Prostate gland (tissue), 2 donors: ENCODE measurements around the gene BATF. TPM values are rescaled to one million over a fixed set of nuclear protein-coding genes. Genes with fewer than 3 reads are reported as not detected.

Experiments used
- DNase-seq: peaks from one replicate; pipeline ENCODE4 v3.0.0-alpha.2; 2019; ENCODE audit warnings: low spot score
- H3K27ac ChIP-seq, 2 donors: fragments of 200-600 bp; sonication (generic); 2 replicates each; pipeline ENCODE4 v1.5.1; 2017 to 2019
- H3K27me3 ChIP-seq: fragments of 200-600 bp; sonication (generic); replicated peaks from 2 replicates; pipeline ENCODE4 v1.5.1; 2019; ENCODE audit not compliant: insufficient read depth
- H3K36me3 ChIP-seq, 2 donors: fragments of 200-600 bp; sonication (generic); 1 replicate in 1 of 2; 2 replicates in 1 of 2; pipeline versions ENCODE4 v1.5.1 to v1.8.1; 2017 to 2019
- H3K4me1 ChIP-seq: fragments of 200-600 bp; sonication (generic); replicated peaks from 2 replicates; pipeline ENCODE4 v1.5.1; 2019
- H3K4me3 ChIP-seq, 2 donors: fragments of 200-600 bp; sonication (generic); 2 replicates each; pipeline ENCODE4 v1.5.1; 2017 to 2019
- H3K9me3 ChIP-seq: fragments of 200-600 bp; sonication (generic); 2 replicates; pipeline ENCODE4 v1.5.1; 2017
- POLR2A ChIP-seq: fragments of 450-650 bp; IDR thresholded peaks from one replicate; pipeline ENCODE4 v1.6.1; 2016; ENCODE audit warnings: antibody characterized with exemption, mild to moderate bottlenecking
- POLR2AphosphoS5 ChIP-seq: sonication (generic); formaldehyde crosslinking; IDR thresholded peaks from one replicate; pipeline ENCODE4 v1.6.1; 2017; ENCODE audit warnings: antibody characterized with exemption
- WGBS: methylation state at CpG from one replicate; pipeline ENCODE4 v1.1.5; 2018; 5-methylcytosine and 5-hydroxymethylcytosine counted together
- intact Hi-C: fragments of 100-400 bp; cut with DNase I; formaldehyde crosslinking; loops from one replicate; pipeline ENCODE4 v1.14.2; 2022
- total RNA-seq, 2 donors: library from RNA; depleted of rRNA; stranded (reverse); fragments of >200 nt; gene quantifications; one replicate each; pipeline ENCODE4 v1.1.0, GENCODE V29; 2016
- TF ChIP-seq, protein P1 (sequence below), 4 experiments: fragments of 200-600 bp in 2 of 4; fragments of 450-650 bp in 2 of 4; sonication (generic) in 2 of 4; IDR thresholded peaks; 1 replicate in 3 of 4; 2 replicates in 1 of 4; pipeline ENCODE4 v1.5.1; 2016 to 2019; ENCODE audit warnings: antibody characterized with exemption in 4 of 4, mild to moderate bottlenecking in 2 of 4, moderate library complexity in 2 of 4

BATF gene
- total RNA-seq, 2 donors from 2014 or later, result 3.1 to 11.8 TPM

DNA sequence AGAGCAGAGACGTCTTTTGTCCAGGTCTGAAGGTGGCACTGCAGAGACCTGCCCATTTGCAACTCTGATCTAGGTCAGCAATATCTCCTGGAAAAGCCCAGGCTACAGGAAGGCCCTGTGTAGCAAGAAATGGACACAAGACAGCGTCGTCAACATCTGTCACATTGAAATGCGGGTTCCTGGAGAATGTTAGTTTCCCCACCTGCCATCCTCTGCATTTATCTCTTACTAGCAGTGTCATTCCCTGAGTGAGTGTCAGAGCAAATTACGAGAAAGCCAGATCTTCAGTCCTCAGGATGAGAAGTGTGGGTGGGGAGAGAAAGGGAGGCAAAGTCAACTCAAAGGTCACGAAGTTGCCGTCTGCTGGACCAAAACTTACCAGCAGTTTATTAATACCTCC lies 28.8 kb downstream of the BATF start:
- Histone ChIP-seq H3K27ac (no peak overlapping the region), H3K36me3 (no peaks in the 10 kb centered on the region), H3K27me3 (no peaks in the 10 kb centered on the region), H3K9me3 (no peaks in the 10 kb centered on the region), H3K4me1 (no peaks in the 10 kb centered on the region), H3K4me3 (no peak overlapping the region)
- TF ChIP-seq, protein P1, sequence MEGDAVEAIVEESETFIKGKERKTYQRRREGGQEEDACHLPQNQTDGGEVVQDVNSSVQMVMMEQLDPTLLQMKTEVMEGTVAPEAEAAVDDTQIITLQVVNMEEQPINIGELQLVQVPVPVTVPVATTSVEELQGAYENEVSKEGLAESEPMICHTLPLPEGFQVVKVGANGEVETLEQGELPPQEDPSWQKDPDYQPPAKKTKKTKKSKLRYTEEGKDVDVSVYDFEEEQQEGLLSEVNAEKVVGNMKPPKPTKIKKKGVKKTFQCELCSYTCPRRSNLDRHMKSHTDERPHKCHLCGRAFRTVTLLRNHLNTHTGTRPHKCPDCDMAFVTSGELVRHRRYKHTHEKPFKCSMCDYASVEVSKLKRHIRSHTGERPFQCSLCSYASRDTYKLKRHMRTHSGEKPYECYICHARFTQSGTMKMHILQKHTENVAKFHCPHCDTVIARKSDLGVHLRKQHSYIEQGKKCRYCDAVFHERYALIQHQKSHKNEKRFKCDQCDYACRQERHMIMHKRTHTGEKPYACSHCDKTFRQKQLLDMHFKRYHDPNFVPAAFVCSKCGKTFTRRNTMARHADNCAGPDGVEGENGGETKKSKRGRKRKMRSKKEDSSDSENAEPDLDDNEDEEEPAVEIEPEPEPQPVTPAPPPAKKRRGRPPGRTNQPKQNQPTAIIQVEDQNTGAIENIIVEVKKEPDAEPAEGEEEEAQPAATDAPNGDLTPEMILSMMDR (IDR thresholded peaks at IDR 0.05), result no peak
- no peak for TF ChIP-seq POLR2A
- TF ChIP-seq POLR2AphosphoS5, result no peak
- DNase-seq, result no peak
- intact Hi-C loops, result no loop called here
- WGBS, result 92% methylated on average over 7 of the region's 7 CpGs

DNA sequence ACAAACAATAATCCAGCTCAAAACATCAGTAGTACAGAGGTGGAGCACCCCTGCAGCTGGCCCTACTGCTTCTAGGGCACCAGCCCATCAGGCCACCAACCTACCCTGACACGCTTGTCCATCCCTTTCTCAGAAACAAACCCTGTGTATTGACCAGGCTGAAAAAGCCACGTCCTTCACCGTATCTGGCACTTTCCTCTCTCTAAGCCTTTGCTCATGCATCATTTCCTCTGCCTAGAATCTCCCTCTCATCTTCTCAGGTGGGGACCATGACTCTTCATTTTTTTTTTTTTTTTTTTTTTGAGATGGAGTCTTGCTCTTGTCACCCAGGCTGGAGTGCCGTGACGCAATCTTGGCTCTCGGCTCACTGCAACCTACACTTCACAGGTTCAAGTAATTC lies 30.9 kb downstream of the BATF start:
- H3K27me3 ChIP-seq, result no peaks in the 10 kb centered on the region
- H3K9me3 ChIP-seq, result no peaks in the 10 kb centered on the region
- 96% methylated on average over 6 of the region's 6 CpGs for WGBS
- TF ChIP-seq POLR2AphosphoS5 (no peak), POLR2A (no peak)
- TF ChIP-seq, protein P1 (IDR thresholded peaks at IDR 0.05), result no peak
- intact Hi-C loops, result no loop called here
- no peaks in the 10 kb centered on the region for H3K36me3 ChIP-seq
- H3K4me1 ChIP-seq, result no peaks in the 10 kb centered on the region
- no peak overlapping the region for H3K4me3 ChIP-seq
- DNase-seq, result no peak
- H3K27ac ChIP-seq, result no peak overlapping the region

DNA sequence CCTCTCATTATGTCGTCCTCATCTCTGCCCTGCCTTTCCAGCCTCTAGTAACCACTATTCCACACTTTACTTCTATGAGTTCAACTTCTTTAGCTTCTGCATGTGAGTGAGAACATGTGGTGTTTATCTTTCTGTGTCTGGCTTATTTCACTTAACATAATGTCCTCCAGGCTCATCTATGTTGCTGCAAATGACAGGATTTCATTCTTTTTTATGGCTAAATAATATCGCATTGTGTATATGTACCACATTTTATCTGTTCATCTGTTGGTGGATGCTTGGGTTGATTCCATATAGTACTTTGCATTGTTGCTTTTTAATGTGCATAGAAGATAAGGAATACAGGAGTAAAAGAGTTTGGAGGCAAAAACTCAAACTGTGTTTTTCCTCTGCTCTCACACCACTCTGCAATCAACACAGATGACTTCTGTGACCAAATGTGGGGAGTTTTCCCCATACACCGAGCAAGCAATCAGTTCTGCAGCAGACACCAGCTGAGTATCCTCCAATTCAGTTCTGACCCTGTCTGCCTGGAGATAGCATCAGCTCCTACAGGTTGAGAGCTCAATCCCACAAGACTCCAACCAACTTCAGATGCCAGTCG lies 31.6 kb downstream of the BATF start:
- intact Hi-C loops, result no loop called here
- TF ChIP-seq POLR2AphosphoS5, result no peak
- TF ChIP-seq, protein P1 (IDR thresholded peaks at IDR 0.05), result no peak
- no peak for TF ChIP-seq POLR2A
- 66% methylated on average over 4 of the region's 4 CpGs for WGBS
- Histone ChIP-seq H3K27me3 (no peaks in the 10 kb centered on the region), H3K27ac (no peak overlapping the region), H3K36me3 (no peaks in the 10 kb centered on the region), H3K4me1 (no peaks in the 10 kb centered on the region), H3K4me3 (no peak overlapping the region), H3K9me3 (no peaks in the 10 kb centered on the region)
- DNase-seq, result no peak

DNA sequence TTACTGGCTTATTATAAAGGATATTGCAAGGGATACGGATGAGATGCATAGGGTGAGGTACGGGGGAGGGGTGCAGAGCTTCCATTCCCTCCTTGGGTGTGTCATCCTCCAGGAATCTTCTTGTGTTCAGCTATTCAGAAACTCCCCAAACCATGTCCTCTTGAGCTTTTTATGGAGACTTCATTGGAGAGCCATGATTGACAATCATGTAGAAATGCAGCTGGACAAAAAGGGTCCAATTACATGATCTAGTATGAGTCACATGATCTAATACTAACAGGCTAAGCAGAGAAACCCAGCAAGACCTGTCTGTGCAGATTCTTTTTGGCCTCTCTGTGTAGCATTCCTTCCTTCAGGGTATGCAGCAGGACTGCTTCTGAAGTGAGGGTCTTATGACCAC lies 32.2 kb downstream of the BATF start:
- 51% methylated on average over 2 of the region's 2 CpGs for WGBS
- Histone ChIP-seq H3K36me3 (no peaks in the 10 kb centered on the region), H3K9me3 (no peaks in the 10 kb centered on the region), H3K27ac (no peak overlapping the region), H3K27me3 (no peaks in the 10 kb centered on the region), H3K4me1 (no peaks in the 10 kb centered on the region), H3K4me3 (no peak overlapping the region)
- no peak for DNase-seq
- intact Hi-C loops, result no loop called here
- TF ChIP-seq, protein P1 (IDR thresholded peaks at IDR 0.05), result no peak
- TF ChIP-seq POLR2A, result no peak
- no peak for TF ChIP-seq POLR2AphosphoS5

DNA sequence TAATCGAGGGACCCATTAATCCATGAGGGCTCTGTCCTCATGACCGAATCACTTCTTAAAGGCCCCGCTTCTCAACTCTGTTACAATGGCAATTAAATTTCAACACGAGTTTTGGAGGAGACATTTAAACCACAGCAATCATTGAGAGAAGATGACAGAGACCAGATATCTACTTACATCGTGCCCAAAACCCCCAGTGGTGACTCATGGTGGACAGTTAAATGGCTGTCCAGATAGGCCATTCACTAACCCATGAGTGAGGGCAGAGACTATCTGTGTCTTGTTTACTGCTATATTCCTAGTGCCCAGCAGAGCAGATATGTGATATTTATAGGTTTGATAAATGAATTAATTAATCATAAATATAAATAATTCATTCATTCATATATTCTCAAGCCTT lies 36.2 kb downstream of the BATF start:
- DNase-seq, result no peak
- no peaks in the 10 kb centered on the region for H3K9me3 ChIP-seq
- no peaks in the 10 kb centered on the region for H3K36me3 ChIP-seq
- no peaks in the 10 kb centered on the region for H3K4me1 ChIP-seq
- H3K4me3 ChIP-seq, result no peak overlapping the region
- no peak overlapping the region for H3K27ac ChIP-seq
- no peaks in the 10 kb centered on the region for H3K27me3 ChIP-seq
- 76% methylated on average over 5 of the region's 5 CpGs for WGBS
- TF ChIP-seq, protein P1 (IDR thresholded peaks at IDR 0.05), result no peak
- TF ChIP-seq POLR2AphosphoS5 (no peak), POLR2A (no peak)
- intact Hi-C loops, result no loop called here
